GM21447 (cell line): ENCODE measurements around the gene RNLS.
"Not testable (repeated sequence)": the region's sequence is repeated elsewhere in the genome, so short reads cannot be mapped to it uniquely, and the experiment has no call there.

Experiments used
- ATAC-seq: cut with Tn5 transposase; IDR thresholded peaks from one replicate; pipeline ENCODE4 v1.9.1; 2021; ENCODE audit not compliant: unreplicated experiment

Gene RNLS

GRCh38 chr10:88309365-88309764 lies 273.8 kb downstream of the RNLS start:
- ATAC-seq: no peak

GRCh38 chr10:88308361-88308760 lies 274.8 kb downstream of the RNLS start:
- ATAC-seq: not testable (repeated sequence)

GRCh38 chr10:88299787-88300186 lies 283.3 kb downstream of the RNLS start:
- no peak for ATAC-seq

GRCh38 chr10:88297103-88297502 lies 286.0 kb downstream of the RNLS start:
- ATAC-seq: no peak

GRCh38 chr10:88293651-88294230 lies 289.4 kb downstream of the RNLS start:
- ATAC-seq: no peak

GRCh38 chr10:88293073-88293472 lies 290.0 kb downstream of the RNLS start:
- ATAC-seq: no peak

- no peak for ATAC-seq
Observed at GRCh38 chr10:88292185-88292514, 291.0 kb downstream of the RNLS start.

- ATAC-seq: no peak
Observed at GRCh38 chr10:88291289-88292184, 291.6 kb downstream of the RNLS start.

GRCh38 chr10:88289342-88289741 lies 293.8 kb downstream of the RNLS start:
- no peak for ATAC-seq

- ATAC-seq: peak; percentile 63
Observed at GRCh38 chr10:88288320-88289059, 294.6 kb downstream of the RNLS start.

- ATAC-seq: no peak
Observed at GRCh38 chr10:88286030-88286429, 297.1 kb downstream of the RNLS start.

GRCh38 chr10:88281592-88282347 lies 301.3 kb downstream of the RNLS start:
- ATAC-seq: no peak

GRCh38 chr10:88280518-88280917 lies 302.6 kb downstream of the RNLS start:
- ATAC-seq: no peak

- ATAC-seq: no peak
Observed at GRCh38 chr10:88278912-88279311, 304.2 kb downstream of the RNLS start.

- ATAC-seq: not testable (repeated sequence)
Observed at GRCh38 chr10:88276945-88277344, 306.2 kb downstream of the RNLS start.

GRCh38 chr10:88274286-88274685 lies 308.8 kb downstream of the RNLS start:
- no peak for ATAC-seq

- ATAC-seq: no peak
Observed at GRCh38 chr10:88273567-88273966, 309.6 kb downstream of the RNLS start.

GRCh38 chr10:88271761-88272543 lies 311.2 kb downstream of the RNLS start:
- ATAC-seq: peak; percentile 16

GRCh38 chr10:88270871-88271713 lies 312.0 kb downstream of the RNLS start:
- peak; percentile 83 for ATAC-seq
